Effector memory CD4-positive, alpha-beta T cell (primary cell): ENCODE data around the gene PPP1R17.

Source experiments
- DNase-seq, 3 donors: peaks; one replicate each; pipeline ENCODE4 v3.0.0-alpha.2; 2020
- H3K27ac ChIP-seq: 2 replicates; pipeline ENCODE4 v1.7.0; 2013; ENCODE audit warnings: mild to moderate bottlenecking, low read length, moderate library complexity; ENCODE audit not compliant: insufficient read depth, poor library complexity, severe bottlenecking
- H3K27me3 ChIP-seq: replicated peaks from 2 replicates; pipeline ENCODE4 v1.7.0; 2013; ENCODE audit warnings: mild to moderate bottlenecking, low read length; ENCODE audit not compliant: insufficient read depth, control insufficient read depth, poor library complexity, severe bottlenecking
- H3K36me3 ChIP-seq: 2 replicates; pipeline ENCODE4 v1.7.0; 2013; ENCODE audit warnings: mild to moderate bottlenecking, low read length, moderate library complexity; ENCODE audit not compliant: control insufficient read depth, insufficient read depth
- H3K4me1 ChIP-seq: 2 replicates; pipeline ENCODE4 v1.7.0; 2013; ENCODE audit warnings: low read length, mild to moderate bottlenecking; ENCODE audit not compliant: control insufficient read depth, insufficient read depth, poor library complexity, severe bottlenecking
- H3K4me3 ChIP-seq: 2 replicates; pipeline ENCODE4 v1.7.0; 2013; ENCODE audit warnings: low read length, low read depth, mild to moderate bottlenecking; ENCODE audit not compliant: insufficient read depth, poor library complexity, severe bottlenecking
- H3K9me3 ChIP-seq: 2 replicates; pipeline ENCODE4 v1.7.0; 2013; ENCODE audit warnings: mild to moderate bottlenecking, low read length, moderate library complexity; ENCODE audit not compliant: control insufficient read depth

Gene PPP1R17

DNA sequence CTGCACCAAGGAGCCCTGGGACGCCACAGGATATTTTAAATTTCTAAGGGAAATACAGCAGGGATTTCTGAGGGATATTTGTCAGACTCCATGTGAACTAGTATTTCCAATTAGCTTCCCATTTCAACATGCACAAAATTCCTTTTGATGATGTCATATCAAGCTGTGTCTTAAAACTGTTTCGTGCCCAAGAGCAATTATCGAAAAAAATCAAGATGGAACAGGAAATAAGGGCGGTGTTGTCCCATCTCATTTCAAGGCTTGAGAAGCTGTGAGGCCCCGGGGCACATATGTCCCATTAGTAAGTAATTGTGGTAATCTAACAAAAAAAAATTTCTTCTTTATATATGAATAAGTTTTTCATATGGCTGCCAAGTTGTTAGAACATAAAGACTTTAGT, 47.4 kb downstream of the PPP1R17 start:
- no peaks in the 10 kb centered on the region for H3K27me3 ChIP-seq
- no peaks in the 10 kb centered on the region for H3K9me3 ChIP-seq
- no peaks in the 10 kb centered on the region for H3K4me1 ChIP-seq
- DNase-seq = no peak
- no peaks in the 10 kb centered on the region for H3K36me3 ChIP-seq
- H3K4me3 ChIP-seq = no peak overlapping the region
- H3K27ac ChIP-seq = no peak overlapping the region

DNA sequence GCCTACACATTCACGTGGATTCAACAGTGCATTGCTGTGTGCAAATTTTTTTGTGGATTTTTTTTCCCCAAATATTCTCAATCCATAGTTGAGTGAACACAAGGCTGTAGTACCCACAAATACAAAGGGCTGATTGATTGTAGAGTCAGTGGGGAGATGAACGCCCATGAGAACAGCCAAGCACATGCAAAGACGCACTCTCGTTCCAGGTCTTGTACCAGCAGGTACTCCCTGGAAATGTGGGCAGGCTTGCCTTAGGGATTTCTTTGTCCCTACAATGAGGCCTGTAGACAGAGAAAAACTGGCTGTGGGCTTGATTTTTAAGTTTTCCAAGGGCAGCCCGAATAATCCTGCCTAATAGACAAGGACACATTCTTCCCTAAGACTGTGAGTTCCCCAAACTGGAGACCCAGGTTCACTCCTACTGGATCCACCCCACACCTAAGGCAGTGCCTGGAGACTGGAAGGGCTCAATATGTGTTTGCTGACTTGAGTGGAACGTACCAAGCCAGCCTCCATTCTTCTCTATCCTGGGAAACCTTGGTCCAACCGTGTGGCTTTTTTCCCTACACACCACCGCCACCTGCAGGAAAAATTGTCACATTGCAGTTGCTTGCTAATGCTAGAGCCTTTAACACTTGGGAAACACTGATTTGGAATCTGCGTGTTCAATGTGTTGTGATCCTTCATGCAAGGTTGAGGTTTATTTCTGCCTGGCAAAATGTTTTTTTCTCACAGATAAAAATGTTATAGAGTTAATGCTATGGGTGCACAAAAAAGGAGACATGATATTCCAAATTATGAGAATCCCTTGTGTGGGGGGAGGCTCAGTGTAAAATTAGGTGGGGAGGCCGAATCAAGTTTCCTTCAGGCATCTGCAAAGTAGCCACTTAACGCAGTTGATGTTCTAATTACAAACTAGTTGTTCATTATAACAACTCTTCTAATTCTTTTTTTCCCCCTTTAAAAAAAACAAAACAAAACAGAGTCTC, 49.3 kb downstream of the PPP1R17 start:
- H3K36me3 ChIP-seq = no peaks in the 10 kb centered on the region
- DNase-seq = no peak
- no peaks in the 10 kb centered on the region for H3K4me1 ChIP-seq
- no peaks in the 10 kb centered on the region for H3K27me3 ChIP-seq
- H3K4me3 ChIP-seq = no peak overlapping the region
- no peak overlapping the region for H3K27ac ChIP-seq
- H3K9me3 ChIP-seq = no peaks in the 10 kb centered on the region

DNA sequence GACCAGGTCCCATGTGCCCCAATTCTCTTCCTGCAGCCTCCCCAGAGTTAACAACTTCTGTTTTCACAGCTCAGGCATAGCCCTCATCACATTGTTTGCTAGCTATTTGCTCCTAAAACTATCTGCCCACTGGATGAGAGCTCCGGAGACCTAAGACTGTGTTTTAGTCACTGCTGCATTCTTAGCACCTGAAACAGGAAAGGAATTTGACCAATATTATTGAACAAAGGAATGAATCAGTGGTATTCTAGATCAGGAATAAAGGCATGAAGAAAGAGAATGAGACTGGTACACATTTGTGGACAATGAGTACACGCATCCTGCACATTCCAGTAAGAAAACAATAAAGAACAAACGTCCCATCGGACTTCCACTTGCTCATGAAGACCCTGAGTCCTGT, 54.8 kb downstream of the PPP1R17 start:
- DNase-seq = no peak
- no peak overlapping the region for H3K4me3 ChIP-seq
- H3K36me3 ChIP-seq = no peaks in the 10 kb centered on the region
- H3K4me1 ChIP-seq = no peaks in the 10 kb centered on the region
- no peaks in the 10 kb centered on the region for H3K9me3 ChIP-seq
- no peak overlapping the region for H3K27ac ChIP-seq
- H3K27me3 ChIP-seq = no peaks in the 10 kb centered on the region

DNA sequence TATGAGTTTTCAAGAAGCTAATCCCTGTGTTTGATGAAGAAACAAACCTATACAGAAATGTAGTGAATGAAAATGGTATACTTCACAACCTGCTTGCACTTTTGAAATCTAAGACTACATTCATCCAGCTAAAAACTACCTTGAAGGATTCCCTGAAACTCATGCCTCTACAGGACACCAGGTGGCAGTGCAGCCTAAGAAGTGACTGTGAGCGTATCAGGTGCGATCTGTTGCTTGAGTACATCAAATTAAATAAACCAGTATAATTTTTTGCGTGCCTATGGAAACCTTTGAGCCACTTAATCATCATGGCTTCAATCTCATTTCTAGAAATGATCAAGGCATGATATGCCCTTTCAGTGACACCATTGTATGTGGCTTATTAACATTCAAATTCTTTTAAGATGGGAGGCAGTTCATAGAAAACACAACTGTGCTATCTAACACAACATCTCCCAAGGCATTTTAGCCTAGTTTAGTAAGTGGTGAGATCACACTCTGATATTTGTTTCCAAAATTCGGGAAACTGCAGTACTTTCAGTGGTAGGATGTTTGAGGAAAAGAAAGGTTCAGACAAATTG, 57.4 kb downstream of the PPP1R17 start:
- DNase-seq = peak in 1 of 3 donors; percentile 4
- H3K4me3 ChIP-seq = no peak overlapping the region
- H3K27ac ChIP-seq = no peak overlapping the region
- H3K4me1 ChIP-seq = no peaks in the 10 kb centered on the region
- no peaks in the 10 kb centered on the region for H3K9me3 ChIP-seq
- no peaks in the 10 kb centered on the region for H3K36me3 ChIP-seq
- H3K27me3 ChIP-seq = no peaks in the 10 kb centered on the region

DNA sequence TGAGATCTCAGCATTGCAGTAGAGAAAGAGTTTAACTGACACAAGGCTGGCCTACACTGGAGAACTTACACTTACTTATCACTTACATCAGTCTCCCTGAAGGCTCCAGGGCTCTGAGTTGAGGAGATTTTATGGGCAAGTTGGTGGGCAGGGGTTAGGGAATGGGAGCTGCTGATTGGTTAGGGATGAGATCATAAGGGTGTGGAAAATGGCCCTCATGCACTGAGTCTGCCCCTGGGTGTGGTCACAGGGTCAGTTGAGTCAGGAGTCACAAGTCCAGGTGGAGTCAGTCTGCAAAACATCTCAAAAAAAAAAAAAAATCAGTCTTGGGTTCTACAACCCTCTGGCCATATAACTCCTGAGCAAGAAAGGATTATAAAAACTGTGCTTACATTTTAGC, 60.5 kb downstream of the PPP1R17 start:
- Histone ChIP-seq H3K36me3 (no peaks in the 10 kb centered on the region), H3K9me3 (no peaks in the 10 kb centered on the region), H3K27me3 (no peaks in the 10 kb centered on the region), H3K27ac (no peak overlapping the region), H3K4me3 (no peak overlapping the region), H3K4me1 (no peaks in the 10 kb centered on the region)
- DNase-seq = no peak

DNA sequence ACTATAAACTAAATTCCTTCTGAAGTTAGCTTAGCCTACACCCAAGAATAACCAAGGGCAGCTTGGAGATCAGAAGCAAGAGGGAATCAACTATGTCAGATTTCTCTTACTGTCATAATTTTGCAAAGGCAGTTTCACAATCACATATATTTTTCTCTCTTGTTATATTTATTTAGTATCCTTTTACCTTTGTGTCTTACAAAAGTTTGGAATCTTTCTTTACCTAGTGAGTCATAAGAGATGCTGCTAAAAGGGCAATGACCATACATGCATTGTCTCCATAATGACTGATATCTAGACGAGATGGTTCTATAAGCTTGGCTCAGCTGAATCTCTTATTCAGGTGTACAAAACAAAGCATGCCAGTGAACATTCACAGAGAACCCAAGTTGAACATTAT, 61.1 kb downstream of the PPP1R17 start:
- DNase-seq = no peak
- no peak overlapping the region for H3K4me3 ChIP-seq
- no peaks in the 10 kb centered on the region for H3K36me3 ChIP-seq
- no peaks in the 10 kb centered on the region for H3K9me3 ChIP-seq
- H3K4me1 ChIP-seq = no peaks in the 10 kb centered on the region
- H3K27ac ChIP-seq = no peak overlapping the region
- H3K27me3 ChIP-seq = no peaks in the 10 kb centered on the region

DNA sequence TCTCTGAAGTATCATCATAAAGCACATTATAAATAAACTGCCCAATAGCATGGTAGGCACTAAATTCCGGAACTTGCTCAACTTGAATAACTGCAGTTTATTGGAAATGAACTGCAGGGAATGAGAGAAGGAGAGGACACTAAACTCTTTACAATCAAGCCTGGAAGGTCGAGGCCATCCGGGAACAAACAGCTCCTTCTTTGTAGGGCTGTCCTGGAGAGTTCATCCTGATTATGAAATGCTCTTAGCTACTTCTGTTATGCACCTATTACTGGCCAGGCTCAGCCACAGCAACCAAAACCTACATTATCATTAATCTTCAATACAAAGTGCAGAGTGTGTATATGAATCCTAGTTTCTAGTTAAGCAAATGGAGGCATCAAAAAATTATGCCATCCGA, 64.7 kb downstream of the PPP1R17 start:
- no peak for DNase-seq
- Histone ChIP-seq H3K36me3 (no peaks in the 10 kb centered on the region), H3K27me3 (no peaks in the 10 kb centered on the region), H3K9me3 (no peaks in the 10 kb centered on the region), H3K4me1 (no peaks in the 10 kb centered on the region), H3K4me3 (no peak overlapping the region), H3K27ac (no peak overlapping the region)
